ENCODE measurements around the gene RSPH9.

Gene RSPH9

GRCh38 chr6:43681303-43681702 is 36.5 kb downstream of the RSPH9 start:
- TF ChIP-seq FOXP2 (optimal IDR thresholded peaks at IDR 0.05; ENCODE audit: borderline replicate concordance, extremely low read depth, extremely low read length, insufficient read depth): no peak
- no peak for TF ChIP-seq POLR2AphosphoS5 (IDR thresholded peaks at IDR 0.05; ENCODE audit: low read depth, low read length)
- TF ChIP-seq REST (IDR thresholded peaks at IDR 0.05; ENCODE audit: insufficient read depth in 1 of 2, low read depth in 2 of 2, low read length in 2 of 2): no peak
- no peak for TF ChIP-seq TAF1 (IDR thresholded peaks at IDR 0.05; ENCODE audit: borderline replicate concordance, insufficient read depth, low read length)
- TF ChIP-seq SIN3A (IDR thresholded peaks at IDR 0.05; ENCODE audit: borderline replicate concordance, insufficient read depth, low read length): no peak

DNA sequence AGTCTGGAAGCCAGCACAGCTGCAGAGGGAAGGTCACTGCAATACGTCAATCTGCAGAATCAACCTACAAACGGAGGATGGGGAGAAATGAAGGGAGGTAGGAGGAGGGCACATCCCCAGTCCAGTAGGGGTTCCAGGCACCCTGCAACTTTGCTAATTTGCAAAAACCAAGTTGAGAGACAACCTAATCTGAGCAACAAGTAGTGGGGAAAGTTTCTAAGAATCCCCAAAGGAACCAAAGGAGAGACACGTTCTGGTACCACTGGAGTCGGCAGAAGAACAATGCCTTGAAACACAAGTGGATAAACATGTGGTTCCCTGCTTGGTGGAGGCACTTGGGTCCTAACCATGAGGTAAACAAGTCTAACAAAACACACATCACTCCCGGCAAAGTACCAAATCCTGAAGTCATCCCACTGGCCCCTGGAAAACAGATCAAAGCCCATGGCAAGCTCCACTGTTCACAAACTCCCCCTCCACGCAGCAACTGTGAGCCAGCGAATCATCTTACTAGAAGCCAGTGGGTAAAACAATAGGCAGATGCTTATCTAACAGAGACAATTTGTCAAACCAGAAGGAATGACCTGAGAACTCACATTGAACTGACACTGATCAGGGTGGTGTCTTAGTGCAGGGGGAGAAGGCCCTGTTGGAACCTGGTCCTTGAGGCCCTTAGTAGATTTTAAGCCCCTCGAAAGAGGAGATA is 38.0 kb downstream of the RSPH9 start:
- no peak for TF ChIP-seq SIN3A (IDR thresholded peaks at IDR 0.05; ENCODE audit: borderline replicate concordance, insufficient read depth, low read length)
- no peak for TF ChIP-seq REST (IDR thresholded peaks at IDR 0.05; ENCODE audit: insufficient read depth in 1 of 2, low read depth in 2 of 2, low read length in 2 of 2)
- no peak for TF ChIP-seq FOXP2 (optimal IDR thresholded peaks at IDR 0.05; ENCODE audit: borderline replicate concordance, extremely low read depth, extremely low read length, insufficient read depth)
- TF ChIP-seq POLR2AphosphoS5 (IDR thresholded peaks at IDR 0.05; ENCODE audit: low read depth, low read length): no peak
- TF ChIP-seq TAF1 (IDR thresholded peaks at IDR 0.05; ENCODE audit: borderline replicate concordance, insufficient read depth, low read length): no peak

GRCh38 chr6:43683708-43684455 is 39.0 kb downstream of the RSPH9 start:
- no peak for TF ChIP-seq TAF1 (IDR thresholded peaks at IDR 0.05; ENCODE audit: borderline replicate concordance, insufficient read depth, low read length)
- TF ChIP-seq REST (IDR thresholded peaks at IDR 0.05; ENCODE audit: insufficient read depth in 1 of 2, low read depth in 2 of 2, low read length in 2 of 2): no peak
- TF ChIP-seq FOXP2 (optimal IDR thresholded peaks at IDR 0.05; ENCODE audit: borderline replicate concordance, extremely low read depth, extremely low read length, insufficient read depth): no peak
- TF ChIP-seq SIN3A (IDR thresholded peaks at IDR 0.05; ENCODE audit: borderline replicate concordance, insufficient read depth, low read length): no peak
- TF ChIP-seq POLR2AphosphoS5 (IDR thresholded peaks at IDR 0.05; ENCODE audit: low read depth, low read length): no peak

DNA sequence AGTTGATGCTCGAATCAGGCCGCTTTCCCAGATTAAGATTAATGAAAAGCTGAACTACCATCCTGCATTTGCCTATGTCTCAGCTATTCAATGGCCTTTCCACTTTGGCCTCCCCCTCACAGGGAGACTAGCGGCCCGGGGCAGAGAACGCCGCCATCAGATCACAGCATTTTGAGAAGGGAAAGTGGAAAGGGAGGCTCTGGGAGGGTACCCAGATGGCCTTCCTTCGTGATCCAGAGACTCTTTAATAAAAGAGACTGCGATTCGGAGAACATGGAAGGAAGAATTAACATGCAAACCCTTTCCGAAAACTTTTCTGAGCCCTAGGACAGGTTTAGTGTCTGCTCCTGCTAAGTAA is 42.2 kb downstream of the RSPH9 start:
- no peak for TF ChIP-seq SIN3A (IDR thresholded peaks at IDR 0.05; ENCODE audit: borderline replicate concordance, insufficient read depth, low read length)
- TF ChIP-seq TAF1 (IDR thresholded peaks at IDR 0.05; ENCODE audit: borderline replicate concordance, insufficient read depth, low read length): no peak
- TF ChIP-seq POLR2AphosphoS5 (IDR thresholded peaks at IDR 0.05; ENCODE audit: low read depth, low read length): no peak
- no peak for TF ChIP-seq FOXP2 (optimal IDR thresholded peaks at IDR 0.05; ENCODE audit: borderline replicate concordance, extremely low read depth, extremely low read length, insufficient read depth)
- no peak for TF ChIP-seq REST (IDR thresholded peaks at IDR 0.05; ENCODE audit: insufficient read depth in 1 of 2, low read depth in 2 of 2, low read length in 2 of 2)
